Ectodermal cell (in vitro differentiated cells): Measurements from ENCODE around the gene PADI2.

Experiments
- H3K27ac ChIP-seq: 2 replicates; pipeline ENCODE4 v1.7.0; 2013; ENCODE audit warnings: mild to moderate bottlenecking, low read depth, low read length; ENCODE audit not compliant: insufficient read depth, poor library complexity, severe bottlenecking
- H3K27me3 ChIP-seq: 2 replicates; pipeline ENCODE4 v1.7.0; 2013; ENCODE audit warnings: mild to moderate bottlenecking, low read length; ENCODE audit not compliant: insufficient read depth, control insufficient read depth, poor library complexity, severe bottlenecking
- H3K36me3 ChIP-seq: one replicate; pipeline ENCODE4 v1.7.0; 2013; ENCODE audit warnings: low read length; ENCODE audit not compliant: control insufficient read depth, insufficient read depth
- H3K4me1 ChIP-seq: one replicate; pipeline ENCODE4 v1.7.0; 2013; ENCODE audit warnings: low read length; ENCODE audit not compliant: control insufficient read depth, insufficient read depth
- H3K4me3 ChIP-seq: 2 replicates; pipeline ENCODE4 v1.7.0; 2013; ENCODE audit warnings: low read depth, low read length, control low read depth; ENCODE audit not compliant: insufficient read depth
- H3K9me3 ChIP-seq: 2 replicates; pipeline ENCODE4 v1.7.0; 2013; ENCODE audit warnings: mild to moderate bottlenecking, low read length, moderate library complexity; ENCODE audit not compliant: control insufficient read depth
- WGBS, 2 experiments: methylation state at CpG; one replicate each; pipeline ENCODE4 v1.1.7; 2013; ENCODE audit warnings: missing lambda C conversion rate in 2 of 2; 5-methylcytosine and 5-hydroxymethylcytosine counted together

PADI2 gene

GRCh38 chr1:17123196-17124045 is 4.2 kb upstream of the PADI2 start:
- Histone ChIP-seq H3K27me3 (peaks cover 16% of the 10 kb centered on the region), H3K27ac (no peak overlapping the region), H3K4me1 (peaks cover 22% of the 10 kb centered on the region), H3K4me3 (no peak overlapping the region), H3K9me3 (no peaks in the 10 kb centered on the region), H3K36me3 (no peaks in the 10 kb centered on the region)
- WGBS, 2 experiments, result 93 to 94% methylated on average over 14 of the region's 14 CpGs

GRCh38 chr1:17122521-17123164 is 3.4 kb upstream of the PADI2 start:
- Histone ChIP-seq H3K27ac (no peak overlapping the region), H3K36me3 (no peaks in the 10 kb centered on the region)

GRCh38 chr1:17121881-17122280 is 2.6 kb upstream of the PADI2 start:
- no peak overlapping the region for H3K4me3 ChIP-seq
- H3K36me3 ChIP-seq, result no peaks in the 10 kb centered on the region
- H3K9me3 ChIP-seq, result no peaks in the 10 kb centered on the region
- H3K27ac ChIP-seq, result no peak overlapping the region
- WGBS, 2 experiments, result 88 to 89% methylated on average over 8 of the region's 8 CpGs
- peaks cover 31% of the 10 kb centered on the region for H3K27me3 ChIP-seq
- peaks cover 22% of the 10 kb centered on the region for H3K4me1 ChIP-seq

More at GRCh38 chr1:17122521-17123164, 3.4 kb upstream of the PADI2 start:
- Histone ChIP-seq H3K4me1 (peaks cover 22% of the 10 kb centered on the region), H3K27me3 (peaks cover 24% of the 10 kb centered on the region), H3K4me3 (no peak overlapping the region), H3K9me3 (no peaks in the 10 kb centered on the region)
- 88 to 94% methylated on average over 9 of the region's 9 CpGs for WGBS, 2 experiments

GRCh38 chr1:17120962-17121837 is 1.9 kb upstream of the PADI2 start:
- no peak overlapping the region for H3K4me3 ChIP-seq
- WGBS, 2 experiments, result 88% methylated on average over 23 of the region's 23 CpGs
- H3K9me3 ChIP-seq, result no peaks in the 10 kb centered on the region
- no peak overlapping the region for H3K27ac ChIP-seq
- H3K4me1 ChIP-seq, result peaks cover 22% of the 10 kb centered on the region
- peaks cover 37% of the 10 kb centered on the region for H3K27me3 ChIP-seq
- H3K36me3 ChIP-seq, result no peaks in the 10 kb centered on the region

- Histone ChIP-seq H3K9me3 (no peaks in the 10 kb centered on the region), H3K36me3 (no peaks in the 10 kb centered on the region), H3K4me1 (peaks cover 22% of the 10 kb centered on the region), H3K27me3 (peaks cover 39% of the 10 kb centered on the region), H3K27ac (no peak overlapping the region), H3K4me3 (no peak overlapping the region)
- WGBS, 2 experiments, result 91 to 95% methylated on average over 5 of the region's 5 CpGs
Observed at GRCh38 chr1:17120481-17120877, 1.2 kb upstream of the PADI2 start.

- Histone ChIP-seq H3K9me3 (no peaks in the 10 kb centered on the region), H3K4me1 (peaks cover 22% of the 10 kb centered on the region), H3K27ac (no peak overlapping the region), H3K27me3 (peaks cover 41% of the 10 kb centered on the region), H3K4me3 (peak overlapping the region; percentile 47), H3K36me3 (no peaks in the 10 kb centered on the region)
- WGBS, 2 experiments, result 31 to 33% methylated on average over 20 of the region's 20 CpGs
Observed at GRCh38 chr1:17119773-17120480, 676 bp upstream of the PADI2 start.

GRCh38 chr1:17118706-17119075 is 560 bp downstream of the PADI2 start:
- H3K4me1 ChIP-seq, result peaks cover 22% of the 10 kb centered on the region
- no peaks in the 10 kb centered on the region for H3K36me3 ChIP-seq
- WGBS, 2 experiments, result 3 to 7% methylated on average over 14 of the region's 14 CpGs
- no peaks in the 10 kb centered on the region for H3K9me3 ChIP-seq
- peak overlapping the region; percentile 47 for H3K4me3 ChIP-seq
- H3K27me3 ChIP-seq, result peaks cover 41% of the 10 kb centered on the region
- no peak overlapping the region for H3K27ac ChIP-seq

- Histone ChIP-seq H3K36me3 (no peaks in the 10 kb centered on the region), H3K27me3 (peaks cover 41% of the 10 kb centered on the region), H3K9me3 (no peaks in the 10 kb centered on the region), H3K27ac (no peak overlapping the region), H3K4me1 (peaks cover 22% of the 10 kb centered on the region), H3K4me3 (no peak overlapping the region)
- 19 to 39% methylated on average over 7 of the region's 7 CpGs for WGBS, 2 experiments
Observed at GRCh38 chr1:17118268-17118667, 983 bp downstream of the PADI2 start.

GRCh38 chr1:17117451-17118265 is 1.6 kb downstream of the PADI2 start:
- H3K4me1 ChIP-seq, result peaks cover 22% of the 10 kb centered on the region
- WGBS, 2 experiments, result 78 to 80% methylated on average over 16 of the region's 16 CpGs
- no peak overlapping the region for H3K4me3 ChIP-seq
- H3K27ac ChIP-seq, result no peak overlapping the region
- H3K27me3 ChIP-seq, result peaks cover 41% of the 10 kb centered on the region
- no peaks in the 10 kb centered on the region for H3K9me3 ChIP-seq
- no peaks in the 10 kb centered on the region for H3K36me3 ChIP-seq
